GM19372 (cell line): ENCODE data around the gene FLVCR1.
A peak's percentile ranks its signal among the peaks of the same experiment; 100 is the strongest.
"Not testable (repeated sequence)": the region's sequence is repeated elsewhere in the genome, so short reads cannot be mapped to it uniquely, and the experiment has no call there.

Experiments used
- ATAC-seq: cut with Tn5 transposase; IDR thresholded peaks from one replicate; pipeline ENCODE4 v1.9.1; 2021; ENCODE audit warnings: mild to moderate bottlenecking, low read depth, moderate library complexity; ENCODE audit not compliant: unreplicated experiment

The FLVCR1 gene

GRCh38 chr1:212858461-212859265 is 588 bp downstream of the FLVCR1 start:
- ATAC-seq = peak; percentile 18

GRCh38 chr1:212860713-212861581 is 2.9 kb downstream of the FLVCR1 start:
- ATAC-seq = no peak

- ATAC-seq = no peak
Measured at GRCh38 chr1:212862111-212862690, 4.1 kb downstream of the FLVCR1 start.

GRCh38 chr1:212863345-212863744 is 5.3 kb downstream of the FLVCR1 start:
- ATAC-seq = not testable (repeated sequence)

GRCh38 chr1:212864201-212864600 is 6.1 kb downstream of the FLVCR1 start:
- no peak for ATAC-seq

GRCh38 chr1:212867192-212867591 is 9.1 kb downstream of the FLVCR1 start:
- ATAC-seq = no peak

GRCh38 chr1:212871976-212872375 is 13.9 kb downstream of the FLVCR1 start:
- ATAC-seq = no peak

- peak; percentile 68 for ATAC-seq
Measured at GRCh38 chr1:212873518-212873917, 15.4 kb downstream of the FLVCR1 start.

GRCh38 chr1:212878418-212878817 is 20.3 kb downstream of the FLVCR1 start:
- ATAC-seq = no peak

- ATAC-seq = no peak
Measured at GRCh38 chr1:212879947-212880690, 22.0 kb downstream of the FLVCR1 start.

GRCh38 chr1:212884592-212884991 is 26.5 kb downstream of the FLVCR1 start:
- ATAC-seq = no peak

GRCh38 chr1:212892108-212892507 is 34.0 kb downstream of the FLVCR1 start:
- no peak for ATAC-seq

GRCh38 chr1:212899845-212900244 is 41.8 kb downstream of the FLVCR1 start:
- ATAC-seq = no peak

GRCh38 chr1:212901290-212901689 is 43.2 kb downstream of the FLVCR1 start:
- no peak for ATAC-seq

GRCh38 chr1:212902054-212902453 is 44.0 kb downstream of the FLVCR1 start:
- no peak for ATAC-seq

- ATAC-seq = no peak
Measured at GRCh38 chr1:212903664-212904063, 45.6 kb downstream of the FLVCR1 start.

GRCh38 chr1:212908071-212908470 is 50.0 kb downstream of the FLVCR1 start:
- ATAC-seq = not testable (repeated sequence)

GRCh38 chr1:212908971-212909370 is 50.9 kb downstream of the FLVCR1 start:
- ATAC-seq = no peak

- ATAC-seq = no peak
Measured at GRCh38 chr1:212909652-212910063, 51.6 kb downstream of the FLVCR1 start.

- ATAC-seq = not testable (repeated sequence)
Measured at GRCh38 chr1:212910213-212910612, 52.1 kb downstream of the FLVCR1 start.
